HEK293 (cell line): Measurements from ENCODE around the gene POLR2E.

Source experiments
- GLI2 ChIP-seq: fragments of 450-650 bp; formaldehyde crosslinking; IDR thresholded peaks from 2 replicates; pipeline ENCODE4; 2017; ENCODE audit warnings: missing biosample characterization, missing genetic modification characterization, low read depth, borderline replicate concordance
- GLIS1 ChIP-seq: fragments of 450-650 bp; formaldehyde crosslinking; IDR thresholded peaks from 2 replicates; pipeline ENCODE4 v1.5.1; 2016; ENCODE audit warnings: missing biosample characterization, missing genetic modification characterization
- HOXA7 ChIP-seq: sonication (generic); formaldehyde crosslinking; IDR thresholded peaks from 2 replicates; pipeline ENCODE4 v1.8.1; 2022; ENCODE audit warnings: missing genetic modification reagents, borderline replicate concordance
- KLF7 ChIP-seq: fragments of 450-650 bp; formaldehyde crosslinking; IDR thresholded peaks from 2 replicates; pipeline ENCODE4 v1.5.1; 2016; ENCODE audit warnings: missing biosample characterization, missing genetic modification characterization, borderline replicate concordance
- MEIS1 ChIP-seq: sonication (generic); formaldehyde crosslinking; IDR thresholded peaks from 2 replicates; pipeline ENCODE4 v1.8.1; 2022; ENCODE audit warnings: missing genetic modification reagents, mild to moderate bottlenecking, borderline replicate concordance
- MZF1 ChIP-seq: fragments of 450-650 bp; formaldehyde crosslinking; IDR thresholded peaks from 2 replicates; pipeline ENCODE4 v1.5.1; 2017; ENCODE audit warnings: missing biosample characterization, missing genetic modification characterization, borderline replicate concordance
- PRDM1 ChIP-seq: fragments of 450-650 bp; formaldehyde crosslinking; IDR thresholded peaks from 2 replicates; pipeline ENCODE4; 2016; ENCODE audit warnings: missing biosample characterization, missing genetic modification characterization
- RBAK ChIP-seq: fragments of 450-650 bp; formaldehyde crosslinking; IDR thresholded peaks from 2 replicates; pipeline ENCODE4 v1.5.1; 2016; ENCODE audit warnings: missing biosample characterization, missing genetic modification characterization
- SP7 ChIP-seq: fragments of 450-650 bp; formaldehyde crosslinking; IDR thresholded peaks from 2 replicates; pipeline ENCODE4 v1.5.1; 2016; ENCODE audit warnings: missing biosample characterization, missing genetic modification characterization
- TRIM28 ChIP-seq: IDR thresholded peaks from 2 replicates; pipeline ENCODE4 v1.6.1; 2011; ENCODE audit warnings: low read length, control low read depth, borderline replicate concordance
- YY1 ChIP-seq: fragments of 450-650 bp; formaldehyde crosslinking; IDR thresholded peaks from 2 replicates; pipeline ENCODE4 v1.5.1; 2018; ENCODE audit warnings: missing biosample characterization, missing genetic modification characterization
- YY2 ChIP-seq: fragments of 450-650 bp; formaldehyde crosslinking; IDR thresholded peaks from 2 replicates; pipeline ENCODE4 v1.5.1; 2016; ENCODE audit warnings: missing biosample characterization, missing genetic modification characterization
- ZNF10 ChIP-seq: fragments of 450-650 bp; formaldehyde crosslinking; IDR thresholded peaks from 2 replicates; pipeline ENCODE4 v1.5.1; 2017; ENCODE audit warnings: missing biosample characterization, missing genetic modification characterization
- ZNF146 ChIP-seq: fragments of 450-650 bp; formaldehyde crosslinking; IDR thresholded peaks from 2 replicates; pipeline ENCODE4 v1.5.1; 2016; ENCODE audit warnings: missing biosample characterization, missing genetic modification characterization
- ZNF155 ChIP-seq: fragments of 450-650 bp; formaldehyde crosslinking; IDR thresholded peaks from 2 replicates; pipeline ENCODE4 v1.5.1; 2016; ENCODE audit warnings: missing biosample characterization, missing genetic modification characterization
- ZNF169 ChIP-seq: fragments of 450-650 bp; formaldehyde crosslinking; IDR thresholded peaks from 2 replicates; pipeline ENCODE4 v1.5.1; 2016; ENCODE audit warnings: missing biosample characterization, missing genetic modification characterization
- ZNF184 ChIP-seq: fragments of 450-650 bp; IDR thresholded peaks from 2 replicates; pipeline ENCODE4 v1.5.1; 2018; ENCODE audit warnings: missing biosample characterization, mild to moderate bottlenecking, missing genetic modification characterization
- ZNF202 ChIP-seq: fragments of 450-650 bp; formaldehyde crosslinking; IDR thresholded peaks from 2 replicates; pipeline ENCODE4 v1.5.1; 2016; ENCODE audit warnings: missing biosample characterization, missing genetic modification characterization, borderline replicate concordance
- ZNF223 ChIP-seq: fragments of 450-650 bp; formaldehyde crosslinking; IDR thresholded peaks from 2 replicates; pipeline ENCODE4 v1.5.1; 2016; ENCODE audit warnings: missing biosample characterization, missing genetic modification characterization
- ZNF23 ChIP-seq: fragments of 450-650 bp; formaldehyde crosslinking; IDR thresholded peaks from 2 replicates; pipeline ENCODE4 v1.5.1; 2016; ENCODE audit warnings: missing biosample characterization, missing genetic modification characterization, borderline replicate concordance
- ZNF24 ChIP-seq: fragments of 450-650 bp; formaldehyde crosslinking; IDR thresholded peaks from 2 replicates; pipeline ENCODE4 v1.5.1; 2016; ENCODE audit warnings: missing biosample characterization, missing genetic modification characterization
- ZNF266 ChIP-seq: fragments of 450-650 bp; formaldehyde crosslinking; IDR thresholded peaks from 2 replicates; pipeline ENCODE4 v1.5.1; 2016; ENCODE audit warnings: missing biosample characterization, missing genetic modification characterization, low read depth
- ZNF404 ChIP-seq: fragments of 450-650 bp; formaldehyde crosslinking; IDR thresholded peaks from 2 replicates; pipeline ENCODE4 v1.5.1; 2017; ENCODE audit warnings: missing biosample characterization, missing genetic modification characterization
- ZNF423 ChIP-seq: fragments of 450-650 bp; formaldehyde crosslinking; IDR thresholded peaks from 2 replicates; pipeline ENCODE4 v1.5.1; 2016; ENCODE audit warnings: missing biosample characterization, missing genetic modification characterization
- ZNF510 ChIP-seq: fragments of 450-650 bp; formaldehyde crosslinking; IDR thresholded peaks from 2 replicates; pipeline ENCODE4 v1.5.1; 2018; ENCODE audit warnings: mild to moderate bottlenecking, missing genetic modification characterization, missing biosample characterization; ENCODE audit not compliant: insufficient replicate concordance
- ZNF521 ChIP-seq: fragments of 450-650 bp; formaldehyde crosslinking; IDR thresholded peaks from 2 replicates; pipeline ENCODE4 v1.5.1; 2017; ENCODE audit warnings: missing biosample characterization, mild to moderate bottlenecking, missing genetic modification characterization
- ZNF558 ChIP-seq: fragments of 450-650 bp; formaldehyde crosslinking; IDR thresholded peaks from 2 replicates; pipeline ENCODE4 v1.5.1; 2016; ENCODE audit warnings: missing biosample characterization, missing genetic modification characterization
- ZNF596 ChIP-seq: fragments of 450-650 bp; IDR thresholded peaks from 2 replicates; pipeline ENCODE4 v1.5.0; 2018; ENCODE audit warnings: missing biosample characterization, mild to moderate bottlenecking, missing genetic modification characterization, moderate library complexity
- ZNF621 ChIP-seq: fragments of 450-650 bp; formaldehyde crosslinking; IDR thresholded peaks from 2 replicates; pipeline ENCODE4 v1.5.1; 2017; ENCODE audit warnings: missing biosample characterization, missing genetic modification characterization
- ZNF624 ChIP-seq: fragments of 450-650 bp; formaldehyde crosslinking; IDR thresholded peaks from 2 replicates; pipeline ENCODE4 v1.5.1; 2017; ENCODE audit warnings: missing biosample characterization, missing genetic modification characterization
- ZNF664 ChIP-seq: fragments of 450-650 bp; formaldehyde crosslinking; IDR thresholded peaks from 2 replicates; pipeline ENCODE4 v1.5.1; 2016; ENCODE audit warnings: missing biosample characterization, missing genetic modification characterization
- ZNF677 ChIP-seq: fragments of 450-650 bp; IDR thresholded peaks from 2 replicates; pipeline ENCODE4 v1.5.0; 2018; ENCODE audit warnings: missing biosample characterization, mild to moderate bottlenecking, missing genetic modification characterization, moderate library complexity
- ZNF707 ChIP-seq: fragments of 450-650 bp; formaldehyde crosslinking; IDR thresholded peaks from 2 replicates; pipeline ENCODE4 v1.5.1; 2016; ENCODE audit warnings: missing biosample characterization, missing genetic modification characterization
- TF ChIP-seq, protein P1 (sequence below): fragments of 450-650 bp; formaldehyde crosslinking; IDR thresholded peaks from 2 replicates; pipeline ENCODE4 v1.5.1; 2016; ENCODE audit warnings: missing biosample characterization, missing genetic modification characterization
- TF ChIP-seq, protein P2 (sequence below): fragments of 450-650 bp; formaldehyde crosslinking; IDR thresholded peaks from 2 replicates; pipeline ENCODE4 v1.5.1; 2016; ENCODE audit warnings: missing biosample characterization, missing genetic modification characterization
- TF ChIP-seq, protein P3 (sequence below): fragments of 450-650 bp; formaldehyde crosslinking; IDR thresholded peaks from 2 replicates; pipeline ENCODE4 v1.5.1; 2016; ENCODE audit warnings: missing biosample characterization, missing genetic modification characterization
- TF ChIP-seq, protein P4 (sequence below): IDR thresholded peaks from 2 replicates; pipeline ENCODE4 v1.6.1; 2011; ENCODE audit warnings: mild to moderate bottlenecking, low read depth, low read length, borderline replicate concordance

The POLR2E gene

DNA sequence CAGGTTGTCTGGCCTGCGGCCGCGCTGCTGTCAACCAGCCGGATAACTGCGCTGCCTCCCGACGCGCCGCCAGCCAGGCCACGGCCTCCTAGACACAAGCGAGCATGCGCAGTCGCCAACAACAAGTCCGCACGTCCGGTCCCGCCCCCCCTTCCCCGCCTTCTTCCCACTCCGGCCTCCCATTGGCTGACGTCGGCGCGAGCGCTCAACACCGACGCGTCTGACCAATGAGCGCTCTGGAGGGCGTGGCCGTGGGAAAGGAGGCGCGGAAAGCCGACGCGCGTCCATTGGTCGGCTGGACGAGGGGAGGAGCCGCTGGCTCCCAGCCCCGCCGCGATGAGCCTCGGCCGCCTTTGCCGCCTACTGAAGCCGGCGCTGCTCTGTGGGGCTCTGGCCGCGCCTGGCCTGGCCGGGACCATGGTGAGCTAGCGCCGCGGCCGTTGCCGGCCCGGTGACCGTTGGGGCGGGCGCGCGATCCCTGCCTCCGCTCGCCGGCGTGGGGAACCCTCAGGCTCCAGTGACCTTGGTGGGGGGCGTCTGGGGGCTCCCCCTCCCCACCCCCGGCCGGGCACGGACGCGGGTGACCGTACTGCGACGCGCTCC is 8.6 kb upstream of the POLR2E start, which contains the start of gene GPX4 (continued):
- TF ChIP-seq ZNF266 (tag by site-specific recombination) (no peak), ZNF155 (tag by site-specific recombination) (no peak), GLIS1 (peak; percentile 64), ZNF423 (tag by site-specific recombination) (no peak), ZNF558 (tag by site-specific recombination) (no peak), MZF1 (no peak), ZNF624 (no peak), ZNF621 (tag by site-specific recombination) (no peak), TRIM28 (no peak), ZNF596 (tag by site-specific recombination) (no peak; the same call in 1 of the 2 replicates), ZNF677 (no peak), HOXA7 (no peak), ZNF202 (tag by site-specific recombination) (no peak), ZNF707 (no peak), MEIS1 (CRISPR knock-in tag) (no peak), ZNF23 (tag by site-specific recombination) (no peak), GLI2 (tag by site-specific recombination) (no peak), PRDM1 (tag by site-specific recombination) (no peak), ZNF10 (no peak), ZNF510 (tag by site-specific recombination) (no peak), ZNF521 (tag by site-specific recombination) (no peak), ZNF404 (tag by site-specific recombination) (no peak), ZNF184 (no peak), YY2 (tag by site-specific recombination) (no peak), SP7 (tag by site-specific recombination) (no peak), KLF7 (tag by site-specific recombination) (no peak), ZNF169 (no peak), YY1 (peak; percentile 35; the same call in 1 of the 2 replicates), RBAK (no peak), ZNF664 (no peak), ZNF24 (tag by site-specific recombination) (no peak), ZNF146 (tag by site-specific recombination) (no peak), ZNF223 (no peak)
- TF ChIP-seq, protein P1, sequence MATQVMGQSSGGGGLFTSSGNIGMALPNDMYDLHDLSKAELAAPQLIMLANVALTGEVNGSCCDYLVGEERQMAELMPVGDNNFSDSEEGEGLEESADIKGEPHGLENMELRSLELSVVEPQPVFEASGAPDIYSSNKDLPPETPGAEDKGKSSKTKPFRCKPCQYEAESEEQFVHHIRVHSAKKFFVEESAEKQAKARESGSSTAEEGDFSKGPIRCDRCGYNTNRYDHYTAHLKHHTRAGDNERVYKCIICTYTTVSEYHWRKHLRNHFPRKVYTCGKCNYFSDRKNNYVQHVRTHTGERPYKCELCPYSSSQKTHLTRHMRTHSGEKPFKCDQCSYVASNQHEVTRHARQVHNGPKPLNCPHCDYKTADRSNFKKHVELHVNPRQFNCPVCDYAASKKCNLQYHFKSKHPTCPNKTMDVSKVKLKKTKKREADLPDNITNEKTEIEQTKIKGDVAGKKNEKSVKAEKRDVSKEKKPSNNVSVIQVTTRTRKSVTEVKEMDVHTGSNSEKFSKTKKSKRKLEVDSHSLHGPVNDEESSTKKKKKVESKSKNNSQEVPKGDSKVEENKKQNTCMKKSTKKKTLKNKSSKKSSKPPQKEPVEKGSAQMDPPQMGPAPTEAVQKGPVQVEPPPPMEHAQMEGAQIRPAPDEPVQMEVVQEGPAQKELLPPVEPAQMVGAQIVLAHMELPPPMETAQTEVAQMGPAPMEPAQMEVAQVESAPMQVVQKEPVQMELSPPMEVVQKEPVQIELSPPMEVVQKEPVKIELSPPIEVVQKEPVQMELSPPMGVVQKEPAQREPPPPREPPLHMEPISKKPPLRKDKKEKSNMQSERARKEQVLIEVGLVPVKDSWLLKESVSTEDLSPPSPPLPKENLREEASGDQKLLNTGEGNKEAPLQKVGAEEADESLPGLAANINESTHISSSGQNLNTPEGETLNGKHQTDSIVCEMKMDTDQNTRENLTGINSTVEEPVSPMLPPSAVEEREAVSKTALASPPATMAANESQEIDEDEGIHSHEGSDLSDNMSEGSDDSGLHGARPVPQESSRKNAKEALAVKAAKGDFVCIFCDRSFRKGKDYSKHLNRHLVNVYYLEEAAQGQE (tag by site-specific recombination) = no peak
- TF ChIP-seq, protein P2, sequence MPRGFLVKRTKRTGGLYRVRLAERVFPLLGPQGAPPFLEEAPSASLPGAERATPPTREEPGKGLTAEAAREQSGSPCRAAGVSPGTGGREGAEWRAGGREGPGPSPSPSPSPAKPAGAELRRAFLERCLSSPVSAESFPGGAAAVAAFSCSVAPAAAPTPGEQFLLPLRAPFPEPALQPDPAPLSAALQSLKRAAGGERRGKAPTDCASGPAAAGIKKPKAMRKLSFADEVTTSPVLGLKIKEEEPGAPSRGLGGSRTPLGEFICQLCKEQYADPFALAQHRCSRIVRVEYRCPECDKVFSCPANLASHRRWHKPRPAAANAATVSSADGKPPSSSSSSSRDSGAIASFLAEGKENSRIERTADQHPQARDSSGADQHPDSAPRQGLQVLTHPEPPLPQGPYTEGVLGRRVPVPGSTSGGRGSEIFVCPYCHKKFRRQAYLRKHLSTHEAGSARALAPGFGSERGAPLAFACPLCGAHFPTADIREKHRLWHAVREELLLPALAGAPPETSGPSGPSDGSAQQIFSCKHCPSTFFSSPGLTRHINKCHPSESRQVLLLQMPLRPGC (tag by site-specific recombination) = 0 out of 2 replicates have a peak, but pooled peaks have one; percentile 19
- TF ChIP-seq, protein P3, sequence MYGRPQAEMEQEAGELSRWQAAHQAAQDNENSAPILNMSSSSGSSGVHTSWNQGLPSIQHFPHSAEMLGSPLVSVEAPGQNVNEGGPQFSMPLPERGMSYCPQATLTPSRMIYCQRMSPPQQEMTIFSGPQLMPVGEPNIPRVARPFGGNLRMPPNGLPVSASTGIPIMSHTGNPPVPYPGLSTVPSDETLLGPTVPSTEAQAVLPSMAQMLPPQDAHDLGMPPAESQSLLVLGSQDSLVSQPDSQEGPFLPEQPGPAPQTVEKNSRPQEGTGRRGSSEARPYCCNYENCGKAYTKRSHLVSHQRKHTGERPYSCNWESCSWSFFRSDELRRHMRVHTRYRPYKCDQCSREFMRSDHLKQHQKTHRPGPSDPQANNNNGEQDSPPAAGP = no peak
- TF ChIP-seq, protein P4, sequence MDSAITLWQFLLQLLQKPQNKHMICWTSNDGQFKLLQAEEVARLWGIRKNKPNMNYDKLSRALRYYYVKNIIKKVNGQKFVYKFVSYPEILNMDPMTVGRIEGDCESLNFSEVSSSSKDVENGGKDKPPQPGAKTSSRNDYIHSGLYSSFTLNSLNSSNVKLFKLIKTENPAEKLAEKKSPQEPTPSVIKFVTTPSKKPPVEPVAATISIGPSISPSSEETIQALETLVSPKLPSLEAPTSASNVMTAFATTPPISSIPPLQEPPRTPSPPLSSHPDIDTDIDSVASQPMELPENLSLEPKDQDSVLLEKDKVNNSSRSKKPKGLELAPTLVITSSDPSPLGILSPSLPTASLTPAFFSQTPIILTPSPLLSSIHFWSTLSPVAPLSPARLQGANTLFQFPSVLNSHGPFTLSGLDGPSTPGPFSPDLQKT = no peak
